HG03060 (cell line): ENCODE measurements around the gene FSTL5.

ENCODE experiments used
- ATAC-seq: cut with Tn5 transposase; IDR thresholded peaks from one replicate; pipeline ENCODE4 v1.9.1; 2021; ENCODE audit warnings: low read depth, moderate number of reproducible peaks; ENCODE audit not compliant: unreplicated experiment

Gene FSTL5

DNA sequence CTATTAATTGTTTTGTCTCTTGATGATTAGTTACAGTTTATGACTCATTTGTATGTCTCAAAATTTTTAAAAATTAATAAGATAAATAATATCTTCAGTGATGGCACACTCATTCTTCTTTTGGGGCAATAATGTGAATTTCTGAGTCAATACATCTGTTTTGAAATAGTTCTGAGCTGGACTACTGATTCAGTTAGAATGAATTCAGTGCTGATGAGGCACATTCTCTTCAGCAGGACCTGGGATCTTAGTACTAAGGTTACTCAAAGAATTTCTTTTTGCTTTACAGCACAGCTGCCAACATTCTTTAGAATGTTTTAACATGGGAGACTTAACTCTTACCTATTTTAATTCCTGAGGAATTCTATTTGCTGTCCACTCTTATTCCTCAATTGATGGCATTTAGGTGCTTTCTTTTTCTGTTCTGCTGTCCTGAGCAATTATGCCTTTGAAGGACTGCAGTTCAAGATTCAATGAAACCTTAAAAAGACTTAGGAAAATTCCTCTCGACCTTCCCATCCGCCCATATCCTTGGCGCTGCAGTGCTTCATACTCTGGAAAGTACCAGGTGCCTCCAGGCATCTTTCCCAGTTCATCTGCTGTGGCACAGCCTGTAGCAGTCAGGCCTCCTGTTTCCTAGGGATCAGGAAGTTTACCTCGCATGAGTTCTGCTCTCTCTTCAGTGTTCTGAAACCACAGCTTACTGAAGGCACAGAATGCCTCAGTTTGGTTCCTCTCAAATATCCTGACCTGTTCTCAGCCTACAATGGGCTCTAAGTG, 213.7 kb downstream of the FSTL5 start:
- ATAC-seq, result no peak

DNA sequence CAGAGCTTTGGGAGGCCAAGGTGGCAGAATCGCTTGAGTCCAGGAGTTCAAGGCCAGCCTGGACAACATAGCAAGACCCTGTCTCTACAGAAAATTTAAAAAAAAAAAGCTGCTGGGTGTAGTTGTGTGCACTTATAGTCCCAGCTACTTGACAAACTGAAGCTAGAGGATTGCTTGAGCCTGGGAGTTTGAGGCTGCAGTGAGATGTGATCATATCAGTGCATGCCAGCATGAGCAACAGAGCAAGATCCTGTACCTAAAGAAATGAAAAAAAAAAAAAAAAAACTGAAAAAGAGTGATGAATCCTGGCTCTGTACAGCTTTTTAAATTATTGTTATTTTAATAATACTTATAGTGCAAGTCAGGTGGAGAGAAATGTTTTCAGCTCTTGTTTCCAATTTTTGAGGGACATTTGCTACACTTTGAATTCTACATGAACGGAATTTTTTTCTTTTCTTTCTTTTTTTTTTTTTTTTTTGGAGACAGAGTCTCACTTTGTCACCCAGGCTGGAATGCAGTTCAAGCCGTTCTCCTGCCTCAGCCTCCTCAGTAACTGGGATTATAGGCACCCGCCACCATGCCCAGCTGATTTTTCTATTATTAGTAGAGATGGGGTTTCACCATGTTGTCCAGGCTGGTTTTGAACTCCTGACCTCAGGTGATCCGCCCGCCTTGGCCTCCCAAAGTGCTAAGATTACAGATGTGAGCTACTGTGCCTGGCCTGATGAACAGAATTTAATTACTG, 215.6 kb downstream of the FSTL5 start:
- no peak for ATAC-seq

DNA sequence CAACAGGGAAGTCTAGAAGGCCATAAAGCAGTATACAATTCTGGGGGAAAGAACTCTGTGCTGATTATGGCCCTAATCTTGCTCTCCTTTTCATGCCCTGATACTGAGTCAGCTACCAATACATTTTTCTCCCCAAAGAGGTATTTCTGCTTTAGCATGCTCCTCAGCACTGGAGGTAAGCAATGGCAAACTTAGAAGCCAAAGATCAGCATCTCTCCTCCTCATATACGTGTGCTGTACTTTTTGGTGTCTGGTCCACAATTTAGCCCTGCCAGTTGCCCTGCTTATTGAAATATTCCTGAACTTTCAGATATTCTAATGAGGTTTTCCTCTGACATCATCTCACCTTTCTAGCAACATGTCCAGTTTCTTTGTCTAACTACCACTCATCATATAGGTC, 226.2 kb downstream of the FSTL5 start:
- ATAC-seq, result no peak

DNA sequence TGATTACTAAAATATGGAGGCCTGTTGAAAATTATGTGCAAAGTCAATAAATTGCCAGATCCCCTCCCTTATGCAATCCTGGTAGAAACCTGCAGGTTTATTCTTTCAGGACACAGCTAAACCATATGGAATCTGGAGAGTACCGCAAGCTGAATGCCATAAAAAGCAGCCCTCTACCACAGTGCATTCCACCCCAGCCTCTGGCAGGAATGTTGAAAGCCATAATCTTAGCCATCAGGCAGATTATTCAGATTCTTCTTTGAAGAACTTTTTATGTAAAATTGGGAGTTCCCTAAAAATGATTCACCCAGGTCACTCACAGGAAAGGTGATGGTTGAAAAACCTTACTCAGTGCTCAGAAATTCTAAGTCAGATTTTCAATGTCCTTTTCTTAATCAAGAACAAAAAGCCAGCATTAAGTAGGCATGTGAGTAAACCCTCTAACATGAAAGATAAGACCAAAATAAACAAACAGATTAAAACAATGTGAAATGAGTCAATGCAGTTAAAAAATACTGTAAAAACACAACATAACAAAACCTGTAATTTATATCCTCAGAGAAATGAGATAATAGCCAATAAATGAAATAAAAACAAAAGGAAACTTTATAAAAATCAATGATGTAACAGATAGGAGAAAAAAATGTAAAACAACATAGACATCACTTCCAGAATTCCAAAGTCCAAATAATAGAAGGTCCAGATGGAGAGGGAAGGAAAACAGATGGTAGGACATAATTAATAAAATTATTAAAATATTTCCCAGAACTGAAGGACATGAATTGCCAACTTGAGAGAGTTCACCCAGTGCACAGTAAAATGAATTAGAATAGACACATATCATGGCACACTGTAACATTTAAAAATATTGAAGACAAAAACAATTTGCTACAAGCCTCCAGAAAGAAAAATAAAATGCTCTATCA, 226.9 kb downstream of the FSTL5 start:
- ATAC-seq, result no peak

DNA sequence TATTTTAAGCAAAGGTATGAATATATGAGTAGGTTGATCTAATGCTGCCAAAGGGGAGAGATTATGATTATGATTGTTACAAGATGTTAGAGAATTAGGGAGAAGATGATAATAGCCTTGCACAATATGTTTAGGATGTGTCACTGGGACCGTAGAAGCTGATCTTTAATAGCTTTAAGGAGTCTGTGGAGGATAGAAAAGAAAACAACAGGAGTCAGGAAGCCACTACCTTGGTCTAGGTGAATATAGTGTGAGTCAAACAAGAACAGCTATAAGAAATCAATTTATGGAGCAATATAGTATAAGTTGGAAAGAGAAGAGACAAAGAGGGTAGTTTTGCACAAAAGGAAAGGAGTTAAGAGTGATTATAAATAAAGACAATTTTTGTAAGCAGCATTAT, 232.7 kb downstream of the FSTL5 start:
- no peak for ATAC-seq

DNA sequence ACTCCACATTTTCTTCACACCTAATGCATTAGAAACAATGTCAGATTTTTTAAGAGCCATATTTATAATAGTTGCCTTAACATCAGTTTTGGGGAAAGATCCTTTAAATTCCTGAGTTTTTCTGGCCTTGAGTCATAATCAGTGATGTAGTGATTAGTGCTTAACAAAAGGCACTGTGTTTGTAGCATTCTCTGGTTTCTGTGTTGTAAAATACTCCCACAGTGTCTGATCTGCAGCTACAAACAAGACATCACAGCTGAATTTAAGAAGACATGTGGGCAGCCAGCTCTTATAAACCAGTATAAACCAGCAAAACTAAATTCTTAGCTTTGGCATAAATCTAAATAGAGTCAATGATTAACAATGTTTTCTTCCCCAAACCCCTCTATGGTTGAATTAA, 233.8 kb downstream of the FSTL5 start:
- no peak for ATAC-seq

DNA sequence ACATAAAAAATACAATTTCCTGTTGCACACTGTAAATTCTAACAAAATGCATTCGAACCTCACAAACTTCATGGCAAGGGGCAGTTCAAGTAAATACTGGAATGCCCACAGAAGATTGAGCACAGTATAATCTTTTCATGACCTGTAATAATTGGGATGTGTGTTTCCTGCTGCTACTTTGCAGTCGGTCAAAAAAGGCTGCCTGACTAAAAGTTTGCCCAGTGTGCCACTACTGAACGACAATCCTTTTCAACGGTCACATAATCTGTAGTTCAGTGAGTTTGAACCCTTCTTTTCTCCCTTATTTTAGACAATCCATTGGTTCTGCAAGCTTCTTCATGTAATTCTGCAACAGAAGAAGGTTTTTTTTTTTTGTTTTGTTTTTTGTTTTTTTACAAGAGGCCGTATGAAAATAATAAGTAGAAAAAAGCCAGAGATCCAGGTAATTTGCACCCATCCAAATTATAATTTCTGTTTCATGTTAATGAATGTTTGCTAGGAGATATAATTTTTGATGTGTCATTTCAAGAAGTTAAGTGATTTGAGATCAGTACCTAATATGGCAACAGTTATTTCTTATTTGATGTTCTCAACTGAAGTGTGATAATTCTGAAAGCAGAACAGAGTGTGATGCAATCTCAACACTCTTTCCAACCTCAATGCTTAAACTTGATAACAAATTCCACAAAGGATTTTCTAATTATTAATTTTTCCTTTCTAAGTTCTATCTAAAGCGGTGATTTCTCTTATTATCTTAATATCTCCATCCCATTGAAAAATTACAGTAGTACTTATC, 237.6 kb downstream of the FSTL5 start:
- no peak for ATAC-seq

DNA sequence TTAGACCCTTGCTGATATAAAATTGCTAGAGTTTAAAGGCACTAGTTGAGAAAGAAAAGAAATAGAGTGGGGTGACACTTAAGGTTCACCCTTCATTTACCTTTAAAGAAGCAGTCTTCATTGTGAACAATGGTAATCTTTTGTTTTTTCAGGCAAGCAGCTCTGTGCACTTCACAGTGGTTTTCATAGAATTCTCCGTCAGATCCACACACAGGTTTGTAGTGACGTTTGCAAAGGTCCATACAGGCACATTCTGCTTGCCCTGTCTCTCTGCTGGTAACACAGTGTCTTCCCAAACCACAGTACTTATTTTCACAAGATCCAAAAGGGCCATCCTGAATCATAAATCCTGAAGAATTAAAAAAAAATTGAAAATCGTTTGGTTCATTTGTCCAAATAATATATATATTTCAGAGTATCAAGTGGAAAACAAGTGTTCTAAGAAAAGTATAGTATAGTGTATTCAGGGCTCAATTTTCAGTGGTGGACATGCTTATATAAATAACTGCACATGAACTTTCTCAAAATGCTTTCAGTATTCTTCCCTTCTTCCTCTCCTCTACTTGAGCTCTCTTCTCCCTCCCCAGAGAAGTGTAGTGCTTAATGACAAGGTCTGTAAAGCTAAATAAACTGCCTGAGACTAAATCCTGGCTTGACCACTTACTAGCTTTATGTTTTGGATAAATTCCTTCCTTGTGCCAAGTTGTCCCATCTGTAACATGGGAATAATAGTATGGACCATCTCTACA, 243.3 kb downstream of the FSTL5 start:
- no peak for ATAC-seq

DNA sequence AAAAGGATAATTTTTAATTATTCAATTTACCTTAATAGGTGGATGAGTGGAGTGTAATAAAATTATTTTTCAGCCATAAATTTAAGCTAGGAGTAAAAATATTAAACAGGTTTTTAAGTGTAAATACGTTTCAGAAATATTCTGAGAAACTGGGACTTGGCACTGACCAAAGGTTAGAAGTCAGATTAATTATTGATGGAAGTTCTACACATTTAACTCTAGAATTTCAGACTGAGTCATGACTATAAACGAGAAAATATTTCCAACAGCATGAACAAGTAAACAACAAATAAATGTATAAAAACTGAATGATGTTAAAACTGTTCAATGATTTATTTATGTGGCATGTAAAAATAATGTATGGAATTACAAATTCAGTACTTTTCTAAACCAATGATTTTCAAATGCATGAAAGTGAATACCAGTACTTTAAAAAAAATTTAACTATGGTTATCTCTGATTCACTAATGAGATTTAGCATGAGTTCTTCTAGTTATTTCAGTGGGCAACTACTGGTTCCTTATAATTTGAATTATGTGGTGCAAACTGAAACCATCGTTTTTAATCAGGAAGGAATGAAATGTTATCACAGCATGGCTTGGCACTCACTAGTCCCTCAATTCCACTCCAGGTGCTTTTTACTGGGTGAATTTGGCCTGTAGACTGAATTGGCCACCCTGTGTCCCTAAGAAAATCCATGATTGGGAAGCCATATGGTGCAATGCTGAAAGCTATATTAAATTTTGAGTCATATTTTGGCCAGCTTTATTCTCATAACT, 244.2 kb downstream of the FSTL5 start:
- ATAC-seq, result no peak

DNA sequence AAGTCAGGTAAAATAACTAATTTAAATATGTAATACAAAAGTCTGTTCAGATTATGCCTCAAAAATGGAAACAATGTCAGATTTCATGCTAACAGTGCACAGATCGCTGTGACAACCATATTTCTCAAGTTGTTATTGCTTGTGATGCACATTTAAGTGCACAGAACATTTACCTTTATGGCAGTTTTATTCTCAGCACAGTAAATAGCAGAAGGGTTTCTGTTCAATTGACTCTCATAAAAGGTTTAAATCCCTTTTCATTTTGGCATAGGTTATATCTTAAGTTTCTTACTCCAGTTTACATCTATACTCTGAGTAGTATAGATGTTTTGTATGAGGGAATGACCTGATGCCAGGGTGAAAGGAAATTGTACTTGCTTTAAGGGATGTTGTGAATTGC, 247.8 kb downstream of the FSTL5 start:
- ATAC-seq, result no peak

DNA sequence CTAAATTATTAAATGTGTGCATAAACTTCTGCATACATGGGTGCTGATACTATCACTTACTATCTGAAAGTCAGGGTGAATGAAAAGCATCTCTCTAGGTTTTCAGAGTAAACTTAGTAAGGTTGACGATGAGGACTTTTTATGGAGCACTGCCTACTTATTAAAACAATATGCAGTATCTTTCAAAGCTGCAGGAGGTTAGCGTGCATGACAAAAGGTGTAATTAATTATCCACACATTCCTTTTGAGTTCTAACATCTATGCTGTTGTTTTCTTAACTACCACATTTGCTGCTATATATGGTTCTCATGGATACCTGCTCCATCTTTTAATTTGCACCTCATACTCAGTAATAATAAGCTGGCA, 256.2 kb downstream of the FSTL5 start:
- no peak for ATAC-seq

DNA sequence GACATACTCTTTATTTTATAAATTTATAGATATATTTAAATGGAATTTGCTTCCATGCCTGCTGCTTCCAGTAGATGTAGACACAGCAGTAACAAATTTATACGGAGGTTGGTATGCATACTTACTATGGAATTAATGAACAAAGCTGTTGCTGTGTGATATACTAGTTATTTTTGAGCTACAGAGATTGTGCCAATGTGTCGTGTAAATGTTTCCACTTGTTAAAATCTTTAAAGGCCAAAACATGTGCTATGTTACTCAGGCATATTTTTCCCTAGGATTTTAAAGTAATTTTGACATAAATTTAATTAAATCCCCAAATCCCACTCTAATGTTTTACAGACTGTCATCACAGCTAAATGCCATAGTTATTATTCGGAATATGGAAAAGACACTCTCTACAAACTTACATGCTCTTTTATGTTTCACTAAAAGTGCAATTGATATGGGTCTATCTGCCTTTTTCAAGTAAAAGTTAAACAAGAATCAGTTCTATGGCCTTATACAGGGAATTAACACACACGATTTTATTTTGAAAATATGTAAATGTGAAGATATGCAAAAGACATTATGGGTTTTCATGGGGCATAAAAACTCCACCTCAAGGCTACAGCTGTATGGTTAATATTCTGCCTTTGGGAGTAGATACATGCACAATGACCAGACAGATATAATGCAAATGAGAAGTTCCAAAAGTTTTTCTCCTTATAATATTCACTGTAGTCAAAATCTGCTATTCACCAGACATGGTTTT, 256.8 kb downstream of the FSTL5 start:
- no peak for ATAC-seq

DNA sequence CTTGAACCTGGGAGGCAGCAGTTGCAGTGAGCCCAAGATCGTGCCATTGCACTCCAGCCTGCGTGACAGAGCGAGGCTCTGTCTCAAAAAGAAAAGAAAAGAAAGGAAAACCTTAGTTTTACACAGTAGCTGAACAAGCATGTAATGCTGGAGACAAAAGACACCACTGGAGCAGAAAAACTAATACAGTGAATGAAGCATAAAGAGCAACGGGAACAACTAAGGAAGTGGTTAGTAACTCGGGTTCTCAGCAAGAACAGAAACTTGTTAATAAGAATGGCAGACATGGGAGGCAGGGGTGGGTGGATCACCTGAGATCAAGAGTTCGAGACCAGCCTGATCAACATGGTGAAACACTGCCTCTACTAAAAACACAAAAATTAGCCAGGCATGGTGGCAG, 263.7 kb downstream of the FSTL5 start:
- ATAC-seq, result no peak

DNA sequence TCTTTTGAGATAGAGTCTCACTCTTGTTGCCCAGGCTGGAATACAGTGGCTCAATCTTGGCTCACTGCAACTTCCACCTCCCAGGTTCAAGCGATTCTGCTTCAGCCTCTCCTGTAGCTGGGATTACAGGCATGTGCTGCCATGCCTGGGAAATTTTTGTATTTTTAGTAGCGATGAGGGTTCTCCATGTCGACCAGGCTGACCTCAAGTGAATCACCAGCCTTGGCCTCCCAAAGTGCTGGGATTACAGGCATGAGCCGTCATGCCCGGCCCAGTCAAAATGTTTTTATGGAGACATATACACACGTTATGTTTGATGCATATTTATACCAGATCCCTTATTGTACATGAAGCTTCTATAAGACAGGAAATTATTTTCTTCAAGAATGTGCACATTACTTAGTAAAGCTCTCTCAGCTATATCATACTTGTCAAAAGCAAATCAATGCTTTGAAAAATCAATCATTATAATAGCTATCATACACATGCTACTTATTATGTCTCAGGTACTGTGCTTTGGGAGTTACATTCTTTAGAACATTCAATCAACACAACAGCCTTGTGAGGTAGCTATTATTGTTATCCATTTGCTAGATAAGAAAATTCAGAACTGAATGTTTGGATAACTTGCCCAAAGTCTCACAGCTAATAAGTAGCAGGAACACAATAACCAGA, 269.2 kb downstream of the FSTL5 start:
- no peak for ATAC-seq

DNA sequence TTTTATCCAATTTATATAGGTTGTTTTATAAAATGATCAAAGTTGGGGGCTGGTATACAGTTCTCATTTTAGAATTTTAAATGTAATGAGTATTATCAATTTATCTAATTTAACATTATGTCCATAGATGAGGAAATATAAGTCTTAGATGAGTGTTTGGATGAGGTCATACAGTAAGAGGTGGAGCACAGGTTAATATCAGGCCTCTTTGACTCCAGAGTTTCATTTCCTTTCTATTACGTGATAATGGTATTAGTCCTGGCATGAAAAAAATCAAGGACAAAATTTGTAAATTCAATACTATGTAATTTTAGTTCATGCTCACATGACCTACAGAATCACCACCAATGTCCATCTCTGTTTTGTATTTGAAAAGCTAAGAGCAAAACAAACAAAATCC, 269.8 kb downstream of the FSTL5 start:
- ATAC-seq, result no peak

DNA sequence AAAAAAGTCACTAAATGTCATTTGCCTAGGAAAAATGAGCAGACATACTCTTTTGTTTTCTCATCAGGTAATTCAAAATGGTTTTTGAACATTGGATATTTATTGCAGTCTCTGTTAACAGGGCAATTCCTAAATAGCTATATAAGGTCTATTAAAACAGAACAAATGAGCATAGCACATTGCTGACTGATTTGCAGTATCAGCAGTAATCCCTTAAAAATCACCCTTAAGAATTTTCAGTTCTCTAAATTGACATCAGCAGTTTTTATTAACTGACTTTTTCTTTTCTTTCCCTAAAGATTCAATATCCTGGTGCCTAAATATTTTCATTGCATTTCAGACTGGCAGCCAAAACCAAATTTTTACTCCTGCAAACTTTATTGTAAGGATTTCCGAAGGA, 270.2 kb downstream of the FSTL5 start:
- ATAC-seq, result no peak

DNA sequence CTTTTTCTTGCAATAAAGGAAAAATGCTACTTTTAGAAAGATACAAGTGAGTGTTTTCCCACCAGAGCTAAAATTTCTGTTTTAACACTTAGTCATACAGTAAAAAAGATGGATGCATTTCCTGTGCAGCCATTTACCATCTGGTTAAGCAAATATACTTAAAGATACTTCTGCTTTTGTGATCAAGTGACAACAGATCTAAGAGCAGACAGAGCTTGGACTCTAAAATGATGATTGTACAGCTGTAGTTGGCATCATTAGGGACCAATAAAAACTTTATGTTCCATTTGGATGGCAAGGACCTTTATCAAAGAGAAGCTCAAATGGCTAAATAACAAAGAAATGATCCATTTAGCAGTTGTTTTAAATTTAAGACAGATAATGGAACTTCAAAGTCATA, 270.8 kb downstream of the FSTL5 start:
- ATAC-seq, result no peak

DNA sequence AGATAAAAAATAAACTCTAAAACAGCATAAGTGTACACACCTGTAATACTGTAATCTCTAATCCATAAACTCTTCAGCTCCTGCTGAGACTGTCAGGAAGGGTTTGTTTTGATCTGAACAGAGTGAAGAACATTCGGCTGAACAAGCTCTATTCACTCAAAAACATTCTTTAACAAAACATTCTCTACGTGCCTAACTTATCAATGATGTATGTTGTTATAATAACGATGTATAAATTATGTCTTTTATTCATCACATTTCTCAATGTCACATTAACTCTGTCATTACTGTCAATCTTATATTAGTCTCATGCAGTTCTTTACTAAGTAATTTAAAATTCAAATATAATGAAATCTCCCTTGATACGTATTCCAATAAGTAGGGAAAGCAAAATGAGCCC, 280.6 kb downstream of the FSTL5 start:
- ATAC-seq, result no peak
